SK-N-SH (cell line): ENCODE measurements around the gene AP4E1. TPM values are rescaled to one million over a fixed set of nuclear protein-coding genes. Genes with fewer than 3 reads are reported as not detected.

Experiments used
- CTCF ChIA-PET: fragments of 300-600, 350-600 bp; formaldehyde crosslinking; extraction: SDS; loops from one replicate; lab custom pipeline; 2021; lab: Yijun Ruan, JAX
- POLR2A ChIA-PET: fragments of 350-600 bp; sonication (Branson Sonifier 250); formaldehyde crosslinking; extraction: SDS; loops from one replicate; lab custom pipeline; 2020; ENCODE audit warnings: antibody characterized with exemption, inconsistent platforms; lab: Yijun Ruan, JAX
- DNase-seq: peaks from one replicate; pipeline ENCODE4 v3.0.0; 2012
- H2AFZ ChIP-seq: fragments of 200-600 bp; sonication (generic); 2 replicates; pipeline ENCODE4 v1.8.1; 2016; ENCODE audit warnings: antibody characterized with exemption, mild to moderate bottlenecking, low read depth
- H3F3A ChIP-seq: fragments of 200-600 bp; sonication (generic); replicated peaks from 2 replicates; pipeline ENCODE3; 2016; ENCODE audit warnings: antibody characterized with exemption, mild to moderate bottlenecking; ENCODE audit not compliant: insufficient read depth
- H3K27ac ChIP-seq, 2 experiments: fragments of 200-500 bp in 1 of 2; fragments of 200-600 bp in 1 of 2; sonication (Bioruptor generic) in 1 of 2; sonication (generic), shearing (Covaris generic) in 1 of 2; 2 replicates each; pipeline versions ENCODE4 v1.5.1 to v1.6.1; 2014 to 2016; ENCODE audit warnings: low read depth in 2 of 2, inconsistent platforms in 1 of 2, low read length in 1 of 2, mild to moderate bottlenecking in 1 of 2, mixed read lengths in 1 of 2
- H3K27me3 ChIP-seq: fragments of 200-600 bp; sonication (generic), shearing (Covaris generic); 2 replicates; pipeline ENCODE4 v1.6.1; 2016; ENCODE audit warnings: mixed run types; ENCODE audit not compliant: insufficient read depth
- H3K36me3 ChIP-seq, 2 experiments: fragments of 200-500 bp in 1 of 2; fragments of 200-600 bp in 1 of 2; sonication (Bioruptor generic) in 1 of 2; sonication (generic) in 1 of 2; replicated peaks in 1 of 2; 2 replicates each; pipeline versions ENCODE3 to v1.5.1; 2014 to 2016; ENCODE audit warnings: low read length in 1 of 2, mild to moderate bottlenecking in 1 of 2; ENCODE audit not compliant: insufficient read depth in 2 of 2, control insufficient read depth in 1 of 2
- H3K4me1 ChIP-seq, 2 experiments: fragments of 200-500 bp in 1 of 2; fragments of 200-600 bp in 1 of 2; sonication (Bioruptor generic) in 1 of 2; sonication (generic), shearing (Covaris generic) in 1 of 2; 2 replicates each; pipeline versions ENCODE4 v1.5.1 to v1.6.1; 2014 to 2016; ENCODE audit warnings: low read depth in 1 of 2, low read length in 1 of 2, mixed run types in 1 of 2; ENCODE audit not compliant: insufficient read depth in 2 of 2, control insufficient read depth in 1 of 2
- H3K4me2 ChIP-seq: fragments of 200-600 bp; sonication (generic), shearing (Covaris generic); 2 replicates; pipeline ENCODE4 v1.6.1; 2017; ENCODE audit warnings: mixed run types
- H3K4me3 ChIP-seq, 2 experiments: fragments of 200-500 bp in 1 of 2; fragments of 200-600 bp in 1 of 2; sonication (Bioruptor generic) in 1 of 2; sonication (generic), shearing (Covaris generic) in 1 of 2; 2 replicates each; pipeline versions ENCODE4 v1.5.1 to v1.8.1; 2014 to 2016; ENCODE audit warnings: low read depth in 2 of 2, inconsistent platforms in 1 of 2, low read length in 1 of 2, mild to moderate bottlenecking in 1 of 2, mixed read lengths in 1 of 2, moderate library complexity in 1 of 2
- H3K79me2 ChIP-seq: fragments of 200-600 bp; sonication (generic); 2 replicates; pipeline ENCODE4 v1.8.1; 2017; ENCODE audit warnings: mild to moderate bottlenecking; ENCODE audit not compliant: insufficient read depth
- H3K9ac ChIP-seq: fragments of 200-600 bp; sonication (generic); 2 replicates; pipeline ENCODE4 v1.6.1; 2017; ENCODE audit warnings: mixed run types
- H3K9me2 ChIP-seq: fragments of 200-600 bp; sonication (generic); 2 replicates; pipeline ENCODE4 v1.6.1; 2017; ENCODE audit warnings: mixed run types
- H3K9me3 ChIP-seq: fragments of 200-600 bp; sonication (generic); 2 replicates; pipeline ENCODE4 v1.6.1; 2017; ENCODE audit warnings: mixed run types, mild to moderate bottlenecking, moderate library complexity
- H4K20me1 ChIP-seq: fragments of 200-600 bp; sonication (generic); 2 replicates; pipeline ENCODE4 v1.6.1; 2017; ENCODE audit warnings: mild to moderate bottlenecking, mixed run types; ENCODE audit not compliant: insufficient read depth
- FOSL2 ChIP-seq: IDR thresholded peaks from 2 replicates; pipeline ENCODE4 v1.4.0; 2012; ENCODE audit warnings: low read depth, mild to moderate bottlenecking, moderate library complexity, borderline replicate concordance
- GABPA ChIP-seq: IDR thresholded peaks from 2 replicates; pipeline ENCODE4 v1.4.0; 2012; ENCODE audit warnings: low read depth, mild to moderate bottlenecking
- JUND ChIP-seq: IDR thresholded peaks from 2 replicates; pipeline ENCODE4 v1.4.0; 2012
- MXI1 ChIP-seq: IDR thresholded peaks from 2 replicates; pipeline ENCODE4 v1.6.1; 2012; ENCODE audit warnings: mild to moderate bottlenecking, low read depth, low read length, improper control_type of control experiment
- SIN3A ChIP-seq: IDR thresholded peaks from 2 replicates; pipeline ENCODE4 v1.6.1; 2012; ENCODE audit warnings: low read depth, mild to moderate bottlenecking, low read length, moderate library complexity, borderline replicate concordance
- SMC3 ChIP-seq: IDR thresholded peaks from 2 replicates; pipeline ENCODE4 v1.6.1; 2012; ENCODE audit warnings: low read depth, low read length, improper control_type of control experiment
- TEAD4 ChIP-seq: IDR thresholded peaks from 2 replicates; pipeline ENCODE4 v1.4.0; 2012; ENCODE audit warnings: mild to moderate bottlenecking, borderline replicate concordance; ENCODE audit not compliant: insufficient read depth
- WGBS: methylation state at CpG from one replicate; pipeline ENCODE4 v1.1.6; 2017; ENCODE audit warnings: low lambda C conversion rate; 5-methylcytosine and 5-hydroxymethylcytosine counted together
- polyA plus RNA-seq, 3 experiments: library from polyadenylated mRNA; depleted of rRNA; stranded (reverse); fragments of >200 nt; gene quantifications; 2 replicates each; pipeline ENCODE4 v1.2.3, GENCODE V29; 2012
- TF ChIP-seq, protein P1 (sequence below): IDR thresholded peaks from 2 replicates; pipeline ENCODE4 v1.4.0; 2012; ENCODE audit warnings: low read depth, borderline replicate concordance
- TF ChIP-seq, protein P2 (sequence below): fragments of 150-350 bp; IDR thresholded peaks from 2 replicates; pipeline ENCODE4 v1.6.1; 2016; ENCODE audit warnings: mild to moderate bottlenecking, low read depth, low read length
- TF ChIP-seq, protein P3 (sequence below): IDR thresholded peaks from 2 replicates; pipeline ENCODE4 v1.6.1; 2012; ENCODE audit warnings: mild to moderate bottlenecking, low read depth, low read length, moderate library complexity
- TF ChIP-seq, protein P4 (sequence below): fragments of 150-350 bp; IDR thresholded peaks from 2 replicates; pipeline ENCODE4 v1.6.1; 2017; ENCODE audit warnings: antibody characterized with exemption, low read length, low read depth, borderline replicate concordance
- TF ChIP-seq, protein P5 (sequence below): IDR thresholded peaks from 2 replicates; pipeline ENCODE4 v1.4.0; 2012; ENCODE audit warnings: low read depth, borderline replicate concordance

Gene AP4E1
- polyA plus RNA-seq, 1 of the 3 experiments (the other 2 are of a cell fraction) = 1.6 TPM

DNA sequence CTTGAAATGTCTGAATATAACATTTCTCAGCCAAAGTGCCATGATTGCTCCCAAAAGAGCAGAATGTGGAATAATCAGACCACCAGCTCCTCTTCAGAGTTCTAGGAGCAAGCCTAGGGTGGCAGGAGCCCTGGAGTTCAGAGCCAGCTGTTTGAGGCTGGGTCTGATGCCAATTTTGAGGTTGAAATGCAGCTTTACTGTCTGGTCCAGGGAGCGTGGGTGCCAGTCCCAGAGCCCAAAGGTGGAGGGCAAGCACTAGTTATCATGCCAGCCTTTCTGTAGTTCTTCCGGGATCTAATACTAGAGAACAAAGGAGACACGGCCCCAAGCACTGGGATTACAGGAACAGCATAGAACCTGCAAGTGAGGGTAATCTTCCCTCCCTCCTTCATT is 117.0 kb downstream of the AP4E1 start:
- Histone ChIP-seq H3K4me2 (no peak overlapping the region), H3K27me3 (no peaks in the 10 kb centered on the region), H3K9ac (no peak overlapping the region), H3F3A (no peaks in the 10 kb centered on the region), H3K4me3 (no peak overlapping the region), H3K9me3 (no peaks in the 10 kb centered on the region), H3K79me2 (no peaks in the 10 kb centered on the region), H3K27ac (no peak overlapping the region), H3K4me1 (peaks cover 0 to 3% of the 10 kb centered on the region in 2 experiments; a peak in 2 of 4 replicates)
- DNase-seq = no peak
- POLR2A ChIA-PET = no interaction called here
- CTCF ChIA-PET = interaction anchor here (1.4 kb wide), 1 partner anchor 16 kb away, joined by 3 read pairs; no protein-coding TSS in a partner anchor
- TF ChIP-seq JUND = no peak
- TF ChIP-seq, protein P1, sequence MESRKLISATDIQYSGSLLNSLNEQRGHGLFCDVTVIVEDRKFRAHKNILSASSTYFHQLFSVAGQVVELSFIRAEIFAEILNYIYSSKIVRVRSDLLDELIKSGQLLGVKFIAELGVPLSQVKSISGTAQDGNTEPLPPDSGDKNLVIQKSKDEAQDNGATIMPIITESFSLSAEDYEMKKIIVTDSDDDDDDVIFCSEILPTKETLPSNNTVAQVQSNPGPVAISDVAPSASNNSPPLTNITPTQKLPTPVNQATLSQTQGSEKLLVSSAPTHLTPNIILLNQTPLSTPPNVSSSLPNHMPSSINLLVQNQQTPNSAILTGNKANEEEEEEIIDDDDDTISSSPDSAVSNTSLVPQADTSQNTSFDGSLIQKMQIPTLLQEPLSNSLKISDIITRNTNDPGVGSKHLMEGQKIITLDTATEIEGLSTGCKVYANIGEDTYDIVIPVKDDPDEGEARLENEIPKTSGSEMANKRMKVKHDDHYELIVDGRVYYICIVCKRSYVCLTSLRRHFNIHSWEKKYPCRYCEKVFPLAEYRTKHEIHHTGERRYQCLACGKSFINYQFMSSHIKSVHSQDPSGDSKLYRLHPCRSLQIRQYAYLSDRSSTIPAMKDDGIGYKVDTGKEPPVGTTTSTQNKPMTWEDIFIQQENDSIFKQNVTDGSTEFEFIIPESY = no peak
- TF ChIP-seq SMC3 = no peak
- TF ChIP-seq, protein P2, sequence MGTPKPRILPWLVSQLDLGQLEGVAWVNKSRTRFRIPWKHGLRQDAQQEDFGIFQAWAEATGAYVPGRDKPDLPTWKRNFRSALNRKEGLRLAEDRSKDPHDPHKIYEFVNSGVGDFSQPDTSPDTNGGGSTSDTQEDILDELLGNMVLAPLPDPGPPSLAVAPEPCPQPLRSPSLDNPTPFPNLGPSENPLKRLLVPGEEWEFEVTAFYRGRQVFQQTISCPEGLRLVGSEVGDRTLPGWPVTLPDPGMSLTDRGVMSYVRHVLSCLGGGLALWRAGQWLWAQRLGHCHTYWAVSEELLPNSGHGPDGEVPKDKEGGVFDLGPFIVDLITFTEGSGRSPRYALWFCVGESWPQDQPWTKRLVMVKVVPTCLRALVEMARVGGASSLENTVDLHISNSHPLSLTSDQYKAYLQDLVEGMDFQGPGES = no peak
- TF ChIP-seq, protein P3, sequence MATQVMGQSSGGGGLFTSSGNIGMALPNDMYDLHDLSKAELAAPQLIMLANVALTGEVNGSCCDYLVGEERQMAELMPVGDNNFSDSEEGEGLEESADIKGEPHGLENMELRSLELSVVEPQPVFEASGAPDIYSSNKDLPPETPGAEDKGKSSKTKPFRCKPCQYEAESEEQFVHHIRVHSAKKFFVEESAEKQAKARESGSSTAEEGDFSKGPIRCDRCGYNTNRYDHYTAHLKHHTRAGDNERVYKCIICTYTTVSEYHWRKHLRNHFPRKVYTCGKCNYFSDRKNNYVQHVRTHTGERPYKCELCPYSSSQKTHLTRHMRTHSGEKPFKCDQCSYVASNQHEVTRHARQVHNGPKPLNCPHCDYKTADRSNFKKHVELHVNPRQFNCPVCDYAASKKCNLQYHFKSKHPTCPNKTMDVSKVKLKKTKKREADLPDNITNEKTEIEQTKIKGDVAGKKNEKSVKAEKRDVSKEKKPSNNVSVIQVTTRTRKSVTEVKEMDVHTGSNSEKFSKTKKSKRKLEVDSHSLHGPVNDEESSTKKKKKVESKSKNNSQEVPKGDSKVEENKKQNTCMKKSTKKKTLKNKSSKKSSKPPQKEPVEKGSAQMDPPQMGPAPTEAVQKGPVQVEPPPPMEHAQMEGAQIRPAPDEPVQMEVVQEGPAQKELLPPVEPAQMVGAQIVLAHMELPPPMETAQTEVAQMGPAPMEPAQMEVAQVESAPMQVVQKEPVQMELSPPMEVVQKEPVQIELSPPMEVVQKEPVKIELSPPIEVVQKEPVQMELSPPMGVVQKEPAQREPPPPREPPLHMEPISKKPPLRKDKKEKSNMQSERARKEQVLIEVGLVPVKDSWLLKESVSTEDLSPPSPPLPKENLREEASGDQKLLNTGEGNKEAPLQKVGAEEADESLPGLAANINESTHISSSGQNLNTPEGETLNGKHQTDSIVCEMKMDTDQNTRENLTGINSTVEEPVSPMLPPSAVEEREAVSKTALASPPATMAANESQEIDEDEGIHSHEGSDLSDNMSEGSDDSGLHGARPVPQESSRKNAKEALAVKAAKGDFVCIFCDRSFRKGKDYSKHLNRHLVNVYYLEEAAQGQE = no peak
- TF ChIP-seq, protein P4, sequence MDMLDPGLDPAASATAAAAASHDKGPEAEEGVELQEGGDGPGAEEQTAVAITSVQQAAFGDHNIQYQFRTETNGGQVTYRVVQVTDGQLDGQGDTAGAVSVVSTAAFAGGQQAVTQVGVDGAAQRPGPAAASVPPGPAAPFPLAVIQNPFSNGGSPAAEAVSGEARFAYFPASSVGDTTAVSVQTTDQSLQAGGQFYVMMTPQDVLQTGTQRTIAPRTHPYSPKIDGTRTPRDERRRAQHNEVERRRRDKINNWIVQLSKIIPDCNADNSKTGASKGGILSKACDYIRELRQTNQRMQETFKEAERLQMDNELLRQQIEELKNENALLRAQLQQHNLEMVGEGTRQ = no peak
- no peak for TF ChIP-seq SIN3A
- TF ChIP-seq, protein P5, sequence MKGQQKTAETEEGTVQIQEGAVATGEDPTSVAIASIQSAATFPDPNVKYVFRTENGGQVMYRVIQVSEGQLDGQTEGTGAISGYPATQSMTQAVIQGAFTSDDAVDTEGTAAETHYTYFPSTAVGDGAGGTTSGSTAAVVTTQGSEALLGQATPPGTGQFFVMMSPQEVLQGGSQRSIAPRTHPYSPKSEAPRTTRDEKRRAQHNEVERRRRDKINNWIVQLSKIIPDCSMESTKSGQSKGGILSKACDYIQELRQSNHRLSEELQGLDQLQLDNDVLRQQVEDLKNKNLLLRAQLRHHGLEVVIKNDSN = no peak
- no peak for TF ChIP-seq FOSL2
- no peak for TF ChIP-seq MXI1
- TF ChIP-seq TEAD4 = no peak
- no peak for TF ChIP-seq GABPA
- TF ChIP-seq, all 33 proteins: peak for 0
- no peak overlapping the region for H2AFZ ChIP-seq
- H4K20me1 ChIP-seq = no peaks in the 10 kb centered on the region
- no peaks in the 10 kb centered on the region for H3K36me3 ChIP-seq
- WGBS = 87% methylated on average over 2 of the region's 3 CpGs
- H3K9me2 ChIP-seq = no peaks in the 10 kb centered on the region
